Measurements from ENCODE around the gene LRRK1.
A peak's percentile ranks its signal among the peaks of the same experiment; 100 is the strongest.

LRRK1 gene

DNA sequence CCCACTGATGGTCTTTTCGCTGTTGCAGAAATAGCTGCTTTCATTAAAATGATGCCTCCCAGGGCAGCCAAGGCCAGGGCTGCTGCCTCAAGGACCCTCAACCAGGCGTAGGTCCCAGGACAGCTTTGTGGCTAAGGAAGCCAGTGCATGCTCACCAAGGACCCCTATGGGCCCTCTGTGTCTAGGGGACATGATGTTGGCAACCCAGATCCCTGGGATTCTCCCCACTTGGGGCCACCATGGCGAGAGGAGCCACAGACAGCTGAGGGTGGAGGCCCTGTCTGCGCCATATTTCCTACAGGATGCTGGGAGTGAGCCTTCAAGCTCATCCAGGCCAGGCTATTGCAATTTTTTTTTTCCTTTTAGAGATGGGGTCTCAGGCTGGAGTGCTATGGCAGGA lies 195.5 kb downstream of the LRRK1 start:
- no peak overlapping the region for H3K27ac Mint-ChIP-seq
- H3K4me3 Mint-ChIP-seq: no peak overlapping the region
- peaks cover 60% of the 10 kb centered on the region for H3K4me1 Mint-ChIP-seq
- no peak for TF ChIP-seq CTCF (IDR thresholded peaks at IDR 0.05)
- DNase-seq: no peak
- H3K9me3 Mint-ChIP-seq: peaks cover 4% of the 10 kb centered on the region
- H3K27me3 Mint-ChIP-seq (ENCODE audit: low read depth, poor library complexity): peaks cover 4% of the 10 kb centered on the region
- no peaks in the 10 kb centered on the region for H3K36me3 Mint-ChIP-seq (ENCODE audit: low read depth)

DNA sequence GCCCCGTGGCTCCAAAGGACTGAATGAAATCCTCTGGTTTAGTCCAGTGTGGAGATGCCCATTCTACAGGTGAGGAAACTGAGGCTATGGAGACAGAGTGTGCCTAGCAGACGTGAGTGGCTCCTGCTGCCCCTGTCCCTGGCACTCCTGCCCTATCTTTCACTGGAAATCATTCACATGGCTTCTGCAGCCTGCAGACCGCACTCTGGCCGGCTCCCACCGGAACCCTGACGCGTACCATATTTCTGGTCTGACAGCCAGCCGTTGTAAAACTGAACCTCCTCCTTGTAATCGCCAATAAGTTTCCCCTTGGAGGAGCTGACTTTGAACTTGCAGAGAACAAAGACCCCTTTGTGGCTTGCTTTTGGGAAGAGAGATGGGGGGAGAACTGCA lies 196.2 kb downstream of the LRRK1 start:
- Mint-ChIP-seq H3K4me3 (no peak overlapping the region), H3K27me3 (ENCODE audit: low read depth, poor library complexity) (peaks cover 4% of the 10 kb centered on the region), H3K4me1 (peaks cover 63% of the 10 kb centered on the region), H3K27ac (peak overlapping the region; percentile 96), H3K9me3 (no peaks in the 10 kb centered on the region), H3K36me3 (ENCODE audit: low read depth) (no peaks in the 10 kb centered on the region)
- peak; percentile 34 for DNase-seq
- TF ChIP-seq CTCF (IDR thresholded peaks at IDR 0.05): no peak

DNA sequence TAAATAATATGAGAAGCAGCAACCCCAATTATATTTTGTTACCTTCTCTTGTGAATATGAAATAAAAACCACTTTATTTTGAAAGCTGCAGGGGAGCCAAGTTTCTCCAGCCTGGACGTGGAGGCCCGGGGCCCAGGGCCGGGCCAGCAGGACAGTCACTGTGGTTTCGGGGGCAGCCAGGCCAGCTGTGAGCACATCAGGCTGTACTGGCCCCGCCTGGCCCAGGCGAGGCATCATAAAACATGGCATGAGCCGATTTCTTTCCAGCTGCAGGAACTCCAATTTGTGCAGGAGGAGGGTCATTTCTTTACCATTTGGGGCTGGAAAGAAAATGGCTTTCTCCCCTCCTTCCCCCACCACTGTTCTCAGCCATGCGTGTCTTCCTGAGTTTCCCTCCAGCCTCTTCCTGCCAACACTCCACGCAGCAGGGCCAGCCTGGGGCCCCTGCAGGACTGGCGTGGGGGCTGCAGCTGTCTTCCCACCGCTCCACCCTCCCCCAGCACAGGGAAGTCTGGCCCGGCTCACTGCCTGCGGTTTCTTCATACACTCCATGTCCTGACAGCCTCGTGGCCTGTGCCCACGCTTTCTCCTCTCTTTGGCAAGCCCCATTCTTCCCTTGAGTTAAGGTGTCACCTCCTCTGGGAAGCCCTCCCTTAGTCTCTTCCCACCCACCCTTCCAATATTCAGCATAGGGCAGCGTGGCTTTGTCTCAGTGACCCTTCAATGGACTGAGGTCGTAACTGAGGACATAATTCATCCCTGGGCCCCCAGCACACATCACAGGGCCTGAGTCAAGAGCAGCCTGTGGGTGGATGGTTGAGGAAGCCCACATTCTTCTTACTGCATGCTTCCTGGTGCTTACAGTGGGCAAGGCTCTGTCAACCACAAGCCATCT lies 196.9 kb downstream of the LRRK1 start:
- Mint-ChIP-seq H3K27ac (peak overlapping the region; percentile 96), H3K4me3 (peak overlapping the region; percentile 59), H3K4me1 (peaks cover 70% of the 10 kb centered on the region), H3K27me3 (ENCODE audit: low read depth, poor library complexity) (peaks cover 4% of the 10 kb centered on the region), H3K36me3 (ENCODE audit: low read depth) (no peaks in the 10 kb centered on the region), H3K9me3 (no peaks in the 10 kb centered on the region)
- peak; percentile 40 for DNase-seq
- TF ChIP-seq CTCF (IDR thresholded peaks at IDR 0.05): no peak

GRCh38 chr15:101116681-101116976 lies 197.5 kb downstream of the LRRK1 start:
- no peak for DNase-seq
- TF ChIP-seq CTCF (IDR thresholded peaks at IDR 0.05): no peak
- Mint-ChIP-seq H3K27ac (peak overlapping the region; percentile 96), H3K4me1 (peaks cover 70% of the 10 kb centered on the region), H3K9me3 (no peaks in the 10 kb centered on the region), H3K4me3 (peak overlapping the region; percentile 59), H3K36me3 (ENCODE audit: low read depth) (no peaks in the 10 kb centered on the region), H3K27me3 (ENCODE audit: low read depth, poor library complexity) (peaks cover 4% of the 10 kb centered on the region)

GRCh38 chr15:101118116-101118515 lies 199.0 kb downstream of the LRRK1 start:
- H3K4me3 Mint-ChIP-seq: no peak overlapping the region

More at GRCh38 chr15:101118116-101118515, 199.0 kb downstream of the LRRK1 start:
- peaks cover 69% of the 10 kb centered on the region for H3K4me1 Mint-ChIP-seq
- no peak for TF ChIP-seq CTCF (IDR thresholded peaks at IDR 0.05)
- no peak overlapping the region for H3K27ac Mint-ChIP-seq
- no peaks in the 10 kb centered on the region for H3K9me3 Mint-ChIP-seq
- peaks cover 4% of the 10 kb centered on the region for H3K27me3 Mint-ChIP-seq (ENCODE audit: low read depth, poor library complexity)
- DNase-seq: no peak
- H3K36me3 Mint-ChIP-seq (ENCODE audit: low read depth): no peaks in the 10 kb centered on the region

Data from nephron progenitor cell (in vitro differentiated cells).